ENCODE data around the gene OR10H5.
"Not testable (repeated sequence)": the region's sequence is repeated elsewhere in the genome, so short reads cannot be mapped to it uniquely, and the experiment has no call there.

The OR10H5 gene
- 0 to 0.09 (median 0) reads per million in 18 experiments for total RNA-seq

GRCh38 chr19:15787611-15788155 lies at the start of gene OR10H5:
Gene OR10H5, plus strand, starts transcription at chr19:15787661. Its CDS starts 6,388 bp downstream, at chr19:15794049.
- DNase-seq, result no peak

- no peak for DNase-seq
These were observed 49.7 kb upstream of the OR10H5 start, which contains the start of gene OR10H3 for GRCh38 chr19:15737722-15738121. Gene OR10H3, plus strand, starts transcription at chr19:15737985. Its CDS starts 3,408 bp downstream, at chr19:15741393.

- DNase-seq, result no peak
These were observed 46.7 kb upstream of the OR10H5 start for GRCh38 chr19:15740785-15741184.

- no peak for DNase-seq
These were observed 39.2 kb upstream of the OR10H5 start for GRCh38 chr19:15748239-15748638.

GRCh38 chr19:15758379-15758778 lies 29.1 kb upstream of the OR10H5 start:
- DNase-seq, result no peak

GRCh38 chr19:15759962-15760565 lies 27.4 kb upstream of the OR10H5 start:
- DNase-seq, result peak in 1 of 2 donors; percentile 3

- DNase-seq, result no peak
These were observed 17.9 kb upstream of the OR10H5 start for GRCh38 chr19:15769586-15769985.

GRCh38 chr19:15774159-15774558 lies 13.3 kb upstream of the OR10H5 start:
- not testable (repeated sequence) for DNase-seq

- DNase-seq, result no peak
These were observed 12.2 kb upstream of the OR10H5 start for GRCh38 chr19:15775249-15775648.

- DNase-seq, result no peak
These were observed 11.2 kb upstream of the OR10H5 start for GRCh38 chr19:15776264-15776663.

GRCh38 chr19:15776991-15777970 lies 10.2 kb upstream of the OR10H5 start:
- DNase-seq, result peak; percentile 3 to 56

GRCh38 chr19:15779756-15780476 lies 7.5 kb upstream of the OR10H5 start:
- no peak for DNase-seq

GRCh38 chr19:15780610-15781418 lies 6.6 kb upstream of the OR10H5 start:
- DNase-seq, result no peak

GRCh38 chr19:15781661-15782060 lies 5.8 kb upstream of the OR10H5 start:
- no peak for DNase-seq

GRCh38 chr19:15782211-15782610 lies 5.2 kb upstream of the OR10H5 start:
- DNase-seq, result no peak

GRCh38 chr19:15782896-15783295 lies 4.6 kb upstream of the OR10H5 start:
- DNase-seq, result not testable (repeated sequence)

GRCh38 chr19:15788594-15789270 lies 1.3 kb downstream of the OR10H5 start:
- no peak for DNase-seq

- DNase-seq, result no peak
These were observed 2.6 kb downstream of the OR10H5 start for GRCh38 chr19:15790096-15790495.

- DNase-seq, result not testable (repeated sequence)
These were observed 6.8 kb downstream of the OR10H5 start for GRCh38 chr19:15794279-15794678.

GRCh38 chr19:15810335-15810734 lies 22.9 kb downstream of the OR10H5 start:
- DNase-seq, result no peak

GRCh38 chr19:15811476-15811875 lies 24.0 kb downstream of the OR10H5 start:
- no peak for DNase-seq

Measured in inflammatory macrophage (primary cell).